Ectodermal cell (in vitro differentiated cells): ENCODE results near the gene FRMD5.
A peak's percentile ranks its signal among the peaks of the same experiment; 100 is the strongest.
"Not testable (repeated sequence)": the region's sequence is repeated elsewhere in the genome, so short reads cannot be mapped to it uniquely, and the experiment has no call there.

Experiments used
- H3K27ac ChIP-seq: 2 replicates; pipeline ENCODE4 v1.7.0; 2013; ENCODE audit warnings: mild to moderate bottlenecking, low read depth, low read length; ENCODE audit not compliant: insufficient read depth, poor library complexity, severe bottlenecking
- H3K27me3 ChIP-seq: 2 replicates; pipeline ENCODE4 v1.7.0; 2013; ENCODE audit warnings: mild to moderate bottlenecking, low read length; ENCODE audit not compliant: insufficient read depth, control insufficient read depth, poor library complexity, severe bottlenecking
- H3K36me3 ChIP-seq: one replicate; pipeline ENCODE4 v1.7.0; 2013; ENCODE audit warnings: low read length; ENCODE audit not compliant: control insufficient read depth, insufficient read depth
- H3K4me1 ChIP-seq: one replicate; pipeline ENCODE4 v1.7.0; 2013; ENCODE audit warnings: low read length; ENCODE audit not compliant: control insufficient read depth, insufficient read depth
- H3K4me3 ChIP-seq: 2 replicates; pipeline ENCODE4 v1.7.0; 2013; ENCODE audit warnings: low read depth, low read length, control low read depth; ENCODE audit not compliant: insufficient read depth
- H3K9me3 ChIP-seq: 2 replicates; pipeline ENCODE4 v1.7.0; 2013; ENCODE audit warnings: mild to moderate bottlenecking, low read length, moderate library complexity; ENCODE audit not compliant: control insufficient read depth
- WGBS, 2 experiments: methylation state at CpG; one replicate each; pipeline ENCODE4 v1.1.7; 2013; ENCODE audit warnings: missing lambda C conversion rate in 2 of 2; 5-methylcytosine and 5-hydroxymethylcytosine counted together

The FRMD5 gene

DNA sequence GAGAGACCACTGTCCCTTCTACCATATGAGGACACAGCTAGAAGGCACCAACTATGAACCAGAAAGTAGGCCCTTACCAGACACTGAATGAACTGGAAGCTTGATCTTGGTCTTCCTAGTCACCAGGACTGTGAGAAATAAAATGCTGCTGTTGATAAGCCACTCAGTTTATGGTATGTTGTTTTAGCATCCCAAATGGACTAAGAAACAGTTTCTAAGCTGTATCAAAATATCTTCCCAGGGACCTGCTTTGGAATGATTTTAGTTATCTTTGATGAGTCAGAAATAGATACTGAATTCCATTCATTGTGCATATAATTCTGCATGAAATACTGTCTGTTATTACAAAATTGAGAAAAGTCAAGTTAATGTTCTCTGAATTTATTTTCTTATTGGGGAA lies 349.6 kb downstream of the FRMD5 start:
- H3K27ac ChIP-seq, result no peak overlapping the region
- no peaks in the 10 kb centered on the region for H3K4me1 ChIP-seq
- H3K36me3 ChIP-seq, result peaks cover 11% of the 10 kb centered on the region
- no peaks in the 10 kb centered on the region for H3K9me3 ChIP-seq
- H3K4me3 ChIP-seq, result no peak overlapping the region
- H3K27me3 ChIP-seq, result no peaks in the 10 kb centered on the region

DNA sequence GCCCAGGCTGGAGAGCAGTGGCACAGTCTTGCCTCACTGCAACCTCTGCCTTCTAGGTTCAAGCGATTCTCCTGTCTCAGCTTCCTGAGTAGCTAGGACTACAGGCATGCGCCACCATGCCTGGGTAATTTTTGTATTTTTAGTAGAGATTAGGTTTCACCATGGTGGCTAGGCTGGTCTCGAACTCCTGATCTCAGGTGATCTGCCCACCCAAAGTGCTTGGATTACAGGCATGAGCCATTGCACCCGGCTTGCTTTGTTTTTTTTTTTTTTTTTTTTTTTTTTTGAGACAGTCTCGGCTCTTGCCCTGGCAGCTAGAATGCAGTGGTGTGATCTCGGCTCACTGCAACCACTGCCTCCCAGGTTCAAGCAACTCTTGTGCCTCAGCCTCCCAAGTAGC lies 362.6 kb downstream of the FRMD5 start:
- H3K27ac ChIP-seq, H3K9me3 ChIP-seq, H3K4me1 ChIP-seq, H3K36me3 ChIP-seq, H3K27me3 ChIP-seq, H3K4me3 ChIP-seq: not testable (repeated sequence)
- WGBS, 2 experiments, result 94 to 95% methylated on average over 6 of the region's 6 CpGs

DNA sequence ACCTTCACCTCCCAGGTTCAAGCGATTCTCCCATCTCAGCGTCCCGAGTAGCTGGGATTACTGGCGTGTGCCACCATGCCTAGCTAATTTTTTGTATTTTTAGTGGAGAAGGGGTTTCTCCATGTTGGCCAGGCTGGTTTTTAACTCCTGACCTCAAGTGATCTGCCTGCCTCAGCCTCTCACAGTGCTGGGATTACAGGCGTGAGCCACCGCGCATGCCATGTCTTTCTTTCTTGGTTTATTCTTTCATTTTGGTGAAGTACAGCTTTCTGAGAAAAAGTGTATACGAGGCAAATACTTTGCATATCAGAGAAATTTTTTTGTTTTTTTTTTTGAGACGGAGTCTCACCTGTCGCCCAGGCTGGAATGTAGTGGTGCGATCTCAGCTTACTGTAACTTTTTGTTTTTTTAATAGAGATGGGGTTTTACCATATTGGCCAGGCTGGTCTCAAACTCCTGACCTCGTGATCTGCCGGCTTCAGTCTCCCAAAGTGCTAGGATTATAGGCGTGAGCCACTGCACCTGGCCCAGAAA lies 363.5 kb downstream of the FRMD5 start:
- not testable (repeated sequence) for H3K27ac ChIP-seq, H3K4me1 ChIP-seq, H3K36me3 ChIP-seq, H3K9me3 ChIP-seq, H3K27me3 ChIP-seq, H3K4me3 ChIP-seq
- 92% methylated on average over 14 of the region's 14 CpGs for WGBS, 2 experiments

DNA sequence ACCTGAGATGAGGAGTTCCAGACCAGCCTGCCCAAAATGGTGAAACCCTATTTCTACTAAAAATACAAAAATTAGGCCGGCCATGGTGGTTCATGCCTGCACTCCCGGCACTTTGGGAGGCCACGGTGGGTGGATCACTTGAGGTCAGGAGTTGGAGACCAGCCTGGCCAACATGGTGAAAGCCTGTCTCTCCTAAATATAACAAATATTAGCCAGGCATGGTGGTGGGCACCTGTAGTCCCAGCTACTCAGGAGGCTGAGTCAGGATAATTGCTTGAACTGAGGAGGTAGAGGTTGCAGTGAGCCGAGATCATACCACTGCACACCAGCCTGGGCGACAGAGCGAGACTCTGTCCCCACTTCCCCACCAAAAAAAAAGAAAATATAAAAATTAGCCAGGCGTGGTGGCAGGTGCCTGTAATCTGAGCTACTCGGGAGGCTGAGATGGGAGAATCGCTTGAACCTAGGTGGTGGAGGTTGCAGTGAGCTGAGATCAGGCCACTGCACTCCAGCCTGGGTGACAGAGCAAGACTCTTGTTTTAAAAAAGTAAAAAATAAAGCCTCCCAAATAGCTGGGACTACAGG lies 364.3 kb downstream of the FRMD5 start:
- H3K27me3 ChIP-seq, H3K9me3 ChIP-seq, H3K4me1 ChIP-seq, H3K4me3 ChIP-seq, H3K27ac ChIP-seq, H3K36me3 ChIP-seq: not testable (repeated sequence)
- WGBS, 2 experiments, result 91 to 94% methylated on average over 9 of the region's 9 CpGs

DNA sequence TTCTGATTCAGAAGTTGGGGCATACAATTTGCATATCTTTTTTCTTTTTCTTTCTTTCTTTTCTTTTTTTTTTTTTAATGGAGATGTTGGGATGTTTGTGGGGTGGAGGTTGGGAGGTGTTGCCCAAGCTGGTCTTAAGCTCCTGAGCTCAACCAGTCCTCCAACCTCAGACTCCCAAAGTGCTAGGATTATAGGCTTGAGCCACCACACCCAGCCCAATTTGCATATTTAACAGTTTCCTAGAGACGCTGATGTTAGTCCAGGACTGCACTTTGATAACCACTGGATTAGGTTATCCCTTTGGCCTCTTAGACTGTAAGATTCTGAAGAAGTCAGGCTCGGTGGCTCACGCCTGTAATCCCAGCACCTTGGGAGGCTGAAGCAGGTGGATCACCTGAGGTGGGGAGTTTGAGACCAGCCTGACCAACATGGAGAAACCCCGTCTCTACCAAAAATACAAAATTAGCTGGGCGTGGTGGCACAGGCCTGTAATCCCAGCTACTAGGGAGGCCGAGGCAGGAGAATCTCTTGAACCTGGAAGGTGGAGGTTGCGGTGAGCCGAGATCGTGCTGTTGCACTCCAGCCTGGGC lies 365.0 kb downstream of the FRMD5 start:
- H3K4me3 ChIP-seq, H3K4me1 ChIP-seq, H3K27me3 ChIP-seq, H3K27ac ChIP-seq, H3K9me3 ChIP-seq, H3K36me3 ChIP-seq: not testable (repeated sequence)
- WGBS, 2 experiments, result 95 to 97% methylated on average over 9 of the region's 9 CpGs

DNA sequence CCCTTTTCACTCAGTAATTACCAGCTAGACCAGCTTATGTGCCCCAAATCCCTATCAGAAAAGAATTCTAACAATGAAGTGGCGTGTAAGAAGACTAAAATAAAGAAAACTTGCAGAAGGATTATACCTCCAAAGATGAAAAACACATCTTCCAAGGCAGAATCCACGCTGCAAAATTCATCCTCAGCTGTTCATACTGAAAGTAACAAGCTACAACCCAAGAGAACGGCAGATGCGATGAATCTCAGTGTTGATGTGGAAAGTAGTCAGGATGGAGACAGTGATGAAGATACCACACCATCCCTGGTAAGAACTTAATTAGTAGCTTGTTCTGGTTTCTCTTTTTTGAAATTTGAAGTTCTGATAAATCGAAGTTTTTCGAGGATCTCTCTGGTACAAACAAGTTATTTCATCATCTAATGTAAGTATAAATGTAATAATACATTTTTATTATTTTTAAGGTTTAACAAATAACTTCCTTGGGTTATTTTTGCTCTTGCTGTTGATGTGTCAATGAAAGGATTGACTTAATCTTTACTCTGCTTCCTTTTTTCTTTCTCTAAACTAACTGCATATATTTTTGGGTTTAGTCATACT lies 366.9 kb downstream of the FRMD5 start:
- Histone ChIP-seq H3K36me3 (peaks cover 4% of the 10 kb centered on the region), H3K27me3 (no peaks in the 10 kb centered on the region), H3K4me1 (peaks cover 6% of the 10 kb centered on the region), H3K4me3 (peak overlapping the region; percentile 53), H3K9me3 (no peaks in the 10 kb centered on the region), H3K27ac (no peak overlapping the region)
- 87 to 96% methylated on average over 4 to 5 of the region's 6 CpGs for WGBS, 2 experiments

DNA sequence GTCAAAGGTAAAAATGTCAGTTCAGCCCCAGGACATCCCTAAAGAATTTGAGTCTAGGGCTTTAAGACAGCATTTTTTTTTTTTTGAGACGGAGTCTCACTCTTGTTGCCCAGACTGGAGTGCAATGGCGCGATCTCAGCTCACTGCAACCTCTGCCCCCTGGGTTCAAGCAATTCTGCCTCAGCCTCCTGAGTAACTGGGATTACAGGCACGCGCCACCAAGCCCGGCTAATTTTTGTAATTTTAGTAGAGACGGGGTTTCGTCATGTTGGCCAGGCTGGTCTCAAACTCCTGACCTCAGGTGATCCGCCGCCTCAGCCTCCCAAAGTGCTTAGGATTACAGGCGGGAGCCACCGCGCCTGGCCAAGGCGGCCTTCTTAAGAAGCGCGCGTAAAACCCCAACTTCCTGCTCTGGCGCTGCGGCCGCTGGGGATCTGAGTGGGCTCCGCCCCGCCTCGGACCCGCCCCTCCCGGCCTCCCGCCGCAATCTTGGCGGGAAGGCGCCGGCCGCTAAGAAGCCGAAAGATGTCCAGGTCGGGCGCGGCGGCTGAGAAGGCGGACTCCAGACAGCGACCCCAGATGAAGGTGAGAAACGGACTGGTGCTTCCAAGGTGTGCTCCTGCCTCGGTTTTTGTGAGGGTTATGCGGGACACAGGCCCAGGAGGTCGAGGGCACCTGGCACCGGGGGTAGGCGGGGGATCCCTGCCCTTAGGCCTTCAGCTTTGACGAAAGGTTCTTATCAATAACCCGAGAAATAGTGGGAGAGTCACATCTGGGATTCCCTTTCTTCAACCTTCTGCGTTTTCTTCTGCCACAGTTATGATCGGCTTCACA lies 368.3 kb downstream of the FRMD5 start, which contains the start of gene WDR76:
TSS of gene WDR76 (plus strand) at position 495 of the 834 bp plus-strand sequence. CDS start at position 526, 31 bp downstream.
- Histone ChIP-seq H3K4me1 (peaks cover 6% of the 10 kb centered on the region), H3K27ac (no peak within 1 kb of the TSS), H3K4me3 (peak within 1 kb of the TSS; percentile 53), H3K9me3 (no peaks in the 10 kb centered on the region), H3K27me3 (no peaks in the 10 kb centered on the region), H3K36me3 (no peaks in the 10 kb centered on the region)
- 16 to 17% methylated on average over 48 of the region's 48 CpGs for WGBS, 2 experiments

DNA sequence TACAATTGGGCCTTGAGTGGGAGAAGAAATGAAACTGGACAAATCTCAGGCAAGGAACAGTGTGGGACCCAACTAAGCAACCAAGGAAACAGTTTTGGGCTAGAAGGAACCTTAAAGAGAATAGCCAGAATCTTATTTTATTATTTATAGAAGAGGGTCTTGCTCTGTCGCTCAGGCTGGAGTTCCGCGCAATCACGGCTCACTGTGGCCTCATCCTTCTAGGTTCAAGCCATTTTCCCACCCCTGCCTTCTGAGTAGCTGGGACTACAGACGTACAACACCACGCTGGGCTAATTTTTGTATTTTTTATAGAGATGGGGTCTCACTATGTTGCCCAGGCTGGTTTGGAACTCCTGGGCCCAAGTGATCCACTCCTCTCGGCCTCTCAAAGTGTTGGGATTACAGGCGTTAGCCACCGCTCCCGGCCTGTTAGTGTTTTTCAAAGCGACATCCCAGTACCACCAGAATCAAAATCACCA lies 369.0 kb downstream of the FRMD5 start:
- WGBS, 2 experiments, result 94 to 96% methylated on average over 11 of the region's 11 CpGs
- peak overlapping the region; percentile 53 for H3K4me3 ChIP-seq
- peaks cover 6% of the 10 kb centered on the region for H3K4me1 ChIP-seq
- H3K36me3 ChIP-seq, result no peaks in the 10 kb centered on the region
- H3K9me3 ChIP-seq, result no peaks in the 10 kb centered on the region
- H3K27me3 ChIP-seq, result no peaks in the 10 kb centered on the region
- H3K27ac ChIP-seq, result no peak overlapping the region

DNA sequence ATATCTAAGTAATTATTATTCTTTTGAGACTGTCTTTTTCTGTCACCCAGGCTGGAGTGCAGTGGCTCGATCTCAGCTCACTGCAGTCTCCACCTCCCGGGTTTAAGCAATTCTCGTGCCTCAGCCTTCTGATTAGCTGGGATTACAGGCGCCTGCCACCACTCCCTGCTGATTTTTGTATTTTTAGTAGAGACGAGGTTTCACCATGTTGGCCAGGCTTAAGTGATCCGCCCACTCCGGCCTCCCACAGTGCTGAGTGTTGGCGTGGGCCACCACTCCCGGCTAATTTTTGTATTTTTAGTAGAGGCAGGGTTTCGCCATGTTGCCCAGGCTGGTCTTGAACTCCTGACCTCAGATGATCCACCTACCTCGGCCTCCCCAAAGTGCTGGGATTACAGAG lies 369.8 kb downstream of the FRMD5 start:
- H3K4me1 ChIP-seq, H3K4me3 ChIP-seq: not testable (repeated sequence)
- 91 to 94% methylated on average over 11 of the region's 11 CpGs for WGBS, 2 experiments

More for the DNA sequence above, 369.8 kb downstream of the FRMD5 start:
- not testable (repeated sequence) for H3K9me3 ChIP-seq, H3K27ac ChIP-seq, H3K27me3 ChIP-seq, H3K36me3 ChIP-seq
